Esophagus squamous epithelium (tissue), 4 donors: ENCODE measurements around the gene RPL19.

ENCODE experiments used
- POLR2A ChIP-seq, 4 donors: fragments of 450-650 bp; IDR thresholded peaks; one replicate each; pipeline ENCODE4 v1.6.1; 2017; ENCODE audit warnings: antibody characterized with exemption in 4 of 4, mild to moderate bottlenecking in 4 of 4, moderate library complexity in 3 of 4
- TF ChIP-seq, protein P1 (sequence below), 6 experiments: fragments of 450-650 bp in 4 of 6; fragments of 200-600 bp in 2 of 6; sonication (generic) in 2 of 6; IDR thresholded peaks; one replicate each; pipeline ENCODE4 v1.5.1; 2016 to 2019; ENCODE audit warnings: antibody characterized with exemption in 6 of 6, mild to moderate bottlenecking in 4 of 6, moderate library complexity in 4 of 6

GRCh38 chr17:39151150-39151942 is 48.7 kb upstream of the RPL19 start, which contains the start of gene PLXDC1:
- TF ChIP-seq, protein P1, sequence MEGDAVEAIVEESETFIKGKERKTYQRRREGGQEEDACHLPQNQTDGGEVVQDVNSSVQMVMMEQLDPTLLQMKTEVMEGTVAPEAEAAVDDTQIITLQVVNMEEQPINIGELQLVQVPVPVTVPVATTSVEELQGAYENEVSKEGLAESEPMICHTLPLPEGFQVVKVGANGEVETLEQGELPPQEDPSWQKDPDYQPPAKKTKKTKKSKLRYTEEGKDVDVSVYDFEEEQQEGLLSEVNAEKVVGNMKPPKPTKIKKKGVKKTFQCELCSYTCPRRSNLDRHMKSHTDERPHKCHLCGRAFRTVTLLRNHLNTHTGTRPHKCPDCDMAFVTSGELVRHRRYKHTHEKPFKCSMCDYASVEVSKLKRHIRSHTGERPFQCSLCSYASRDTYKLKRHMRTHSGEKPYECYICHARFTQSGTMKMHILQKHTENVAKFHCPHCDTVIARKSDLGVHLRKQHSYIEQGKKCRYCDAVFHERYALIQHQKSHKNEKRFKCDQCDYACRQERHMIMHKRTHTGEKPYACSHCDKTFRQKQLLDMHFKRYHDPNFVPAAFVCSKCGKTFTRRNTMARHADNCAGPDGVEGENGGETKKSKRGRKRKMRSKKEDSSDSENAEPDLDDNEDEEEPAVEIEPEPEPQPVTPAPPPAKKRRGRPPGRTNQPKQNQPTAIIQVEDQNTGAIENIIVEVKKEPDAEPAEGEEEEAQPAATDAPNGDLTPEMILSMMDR (IDR thresholded peaks at IDR 0.05) = no peak
- TF ChIP-seq POLR2A (IDR thresholded peaks at IDR 0.05) = no peak
